ELF-1 (cell line): ENCODE data around the gene EXOC6B.

Experiments
- DNase-seq: peaks from one replicate; pipeline ENCODE4 v3.0.0-alpha.2; 2016; ENCODE audit warnings: low read depth, low spot score

Gene EXOC6B

DNA sequence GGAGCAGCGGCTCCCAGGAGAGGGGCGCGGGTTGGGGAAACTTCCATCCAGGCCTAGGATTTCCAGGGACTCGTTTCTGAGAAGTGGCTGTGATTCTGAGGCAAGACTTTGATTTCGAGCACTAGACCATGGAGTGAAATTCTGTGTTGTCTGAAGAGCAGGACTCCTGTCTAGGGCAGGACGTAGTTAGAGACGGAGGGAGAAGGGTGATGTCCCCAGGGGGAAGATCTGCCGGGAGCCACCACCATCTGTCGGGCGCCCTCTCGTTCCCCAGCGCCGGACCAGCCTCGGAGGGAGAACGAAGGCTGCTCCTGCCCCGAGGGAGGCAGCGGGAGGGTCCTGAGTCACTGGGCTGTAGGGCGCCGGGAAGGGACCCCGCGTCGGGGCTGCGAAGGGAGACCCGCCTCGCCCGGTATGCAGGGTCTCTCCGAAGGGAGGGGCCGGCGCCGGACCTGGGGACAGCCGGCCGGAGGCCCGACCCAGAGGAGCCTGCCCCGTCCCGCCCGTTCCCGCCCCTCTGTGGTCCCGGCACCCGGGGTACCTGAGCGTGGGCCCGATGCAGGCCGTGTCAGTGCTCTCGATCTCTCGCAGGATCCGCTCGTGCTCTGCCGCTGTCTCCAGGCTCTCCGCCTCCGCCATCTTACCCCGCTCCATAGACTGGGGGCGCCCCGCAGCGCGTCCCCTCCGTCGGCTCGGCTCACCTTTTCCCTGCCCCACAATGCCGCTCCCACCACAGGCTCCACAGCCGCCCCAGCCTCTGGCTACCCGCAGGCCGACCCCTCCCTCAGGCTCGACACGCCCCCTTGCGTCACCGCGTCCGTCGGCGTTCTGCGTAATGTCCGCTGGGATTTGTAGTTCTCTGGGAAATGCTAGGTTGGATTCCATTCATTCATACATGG, at the start of gene EXOC6B:
Gene EXOC6B (minus strand): TSS at position 777 of the 899 bp plus-strand sequence.
- peak; percentile 97 for DNase-seq

DNA sequence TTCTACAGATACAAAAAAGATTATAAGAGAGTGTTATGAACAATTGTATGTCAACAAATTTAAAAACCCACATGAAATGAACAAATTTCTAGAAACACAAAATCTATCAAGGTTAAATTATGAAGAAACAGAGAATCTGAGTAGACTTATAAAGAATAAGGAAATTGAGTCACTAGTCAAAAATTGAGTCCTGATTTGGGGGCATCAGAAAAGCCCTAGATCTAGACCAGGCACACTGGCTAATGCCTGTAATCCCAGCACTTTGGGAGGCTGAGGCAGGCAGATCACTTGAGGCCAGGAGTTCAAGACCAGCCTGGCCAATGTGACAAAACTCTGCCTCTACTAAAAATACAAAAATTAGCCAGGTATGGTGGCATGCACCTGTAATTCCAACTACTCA, 46.0 kb upstream of the EXOC6B start:
- no peak for DNase-seq

DNA sequence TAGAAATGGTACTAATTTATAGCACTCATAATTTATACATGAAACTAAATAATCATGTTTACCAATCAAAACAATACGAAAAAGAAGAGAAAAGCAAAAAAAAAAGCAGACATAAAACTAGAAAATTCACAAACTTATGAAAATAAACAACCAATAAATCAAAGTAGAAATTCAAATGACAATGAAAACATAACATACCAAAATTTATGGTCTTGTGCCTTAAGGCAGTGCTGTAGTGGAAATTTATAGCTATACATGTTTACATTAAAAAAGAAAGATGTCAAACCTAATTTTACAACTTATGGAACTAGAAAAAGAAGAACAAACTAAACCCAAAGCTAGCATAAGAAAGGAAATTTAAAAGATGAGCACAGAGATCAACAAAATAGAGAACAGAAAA, 45.2 kb upstream of the EXOC6B start:
- DNase-seq: no peak

DNA sequence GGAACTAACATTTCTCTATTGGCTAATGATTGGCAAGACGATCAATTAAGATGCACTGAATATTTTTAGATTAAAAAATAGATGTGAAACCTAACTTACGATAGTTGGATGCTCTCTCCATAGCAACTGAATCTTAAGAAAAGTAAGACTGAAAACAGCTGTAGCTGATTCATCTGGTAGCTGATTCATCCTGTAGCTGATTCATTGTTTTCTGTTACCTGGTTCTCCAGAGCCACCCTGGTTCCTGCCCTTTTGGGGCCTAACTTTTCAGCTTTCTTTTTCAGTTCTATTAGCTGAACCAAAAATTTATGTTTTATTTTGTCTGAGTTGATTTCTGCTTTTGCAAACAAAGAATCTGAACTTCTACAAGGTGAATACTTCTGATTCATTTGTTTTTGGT, 38.7 kb upstream of the EXOC6B start:
- DNase-seq: no peak

DNA sequence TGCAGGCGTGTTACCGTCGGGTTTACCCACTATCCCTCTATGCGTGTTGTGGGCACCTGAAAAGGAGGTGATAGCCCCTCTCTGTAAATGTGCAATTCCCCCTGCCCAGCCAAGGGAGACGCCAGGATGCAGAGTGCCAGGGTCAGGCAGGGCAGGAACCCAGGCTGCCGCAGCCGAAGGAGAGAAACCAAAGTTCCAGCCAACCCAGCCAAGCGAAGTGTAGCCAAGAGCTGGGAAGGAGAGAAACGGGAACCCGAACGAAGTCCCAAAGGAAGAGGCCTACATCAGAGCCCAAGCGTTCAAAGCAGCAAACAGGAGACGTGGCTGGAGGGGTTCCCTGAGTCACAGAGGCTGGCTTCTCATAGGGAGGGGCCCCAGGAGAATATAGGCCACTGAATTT, 37.2 kb upstream of the EXOC6B start:
- no peak for DNase-seq

DNA sequence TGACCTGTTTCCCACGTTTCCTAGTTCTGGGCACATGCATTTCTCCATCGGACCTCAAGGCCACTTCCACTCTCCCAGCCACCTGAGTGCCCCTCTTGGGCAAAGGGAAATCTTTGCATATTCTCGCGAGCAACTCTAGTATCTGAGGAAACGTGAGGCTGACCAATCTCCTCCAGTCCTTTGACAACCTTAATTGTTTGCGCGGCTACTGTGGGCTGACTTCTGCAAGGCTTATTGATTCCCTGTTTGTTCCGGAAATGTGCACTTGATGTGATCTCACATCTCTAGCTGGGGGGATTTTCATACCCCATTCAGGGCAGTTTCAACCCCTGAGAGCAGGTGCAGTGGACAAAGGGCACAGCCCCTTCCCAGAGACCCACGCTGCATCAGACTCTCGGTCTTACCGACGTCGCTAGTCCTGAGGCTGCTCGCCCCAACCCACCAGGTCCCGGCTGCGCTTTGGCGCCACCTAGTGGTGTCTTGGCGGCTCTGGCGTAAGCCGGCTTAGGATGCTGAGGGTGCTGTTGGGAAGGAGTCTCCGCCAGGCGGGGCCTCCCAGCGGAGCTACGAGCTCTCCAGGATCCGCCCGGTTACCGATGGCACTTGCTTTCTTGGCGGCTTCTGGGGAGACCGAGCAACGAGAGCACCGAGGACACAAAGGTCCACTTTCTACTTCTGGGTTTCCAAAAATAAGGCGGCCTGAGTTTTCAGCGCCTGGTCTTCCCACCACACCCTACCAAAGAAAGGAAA, 36.6 kb upstream of the EXOC6B start:
- peak; percentile 98 for DNase-seq

DNA sequence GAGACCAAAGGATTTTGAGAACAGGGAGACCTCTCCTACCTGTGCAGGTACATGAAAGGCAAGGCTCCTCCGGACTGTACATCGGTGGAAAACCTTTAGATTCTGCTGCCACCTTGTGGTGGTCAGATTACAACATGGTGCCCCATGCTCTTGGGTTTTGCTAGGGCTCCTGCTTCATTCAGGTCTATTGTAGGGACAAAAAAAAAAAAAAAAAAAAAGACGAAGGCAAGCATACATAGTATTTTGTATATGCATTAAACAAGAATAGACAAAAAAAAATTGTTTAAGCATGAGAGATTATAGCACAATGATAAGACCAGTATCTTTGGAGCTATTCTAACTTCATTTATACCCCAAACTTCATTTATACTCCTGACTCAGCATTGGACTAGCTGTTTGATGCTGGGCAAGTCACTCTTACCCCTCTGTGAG, 34.0 kb upstream of the EXOC6B start:
- peak; percentile 81 for DNase-seq

DNA sequence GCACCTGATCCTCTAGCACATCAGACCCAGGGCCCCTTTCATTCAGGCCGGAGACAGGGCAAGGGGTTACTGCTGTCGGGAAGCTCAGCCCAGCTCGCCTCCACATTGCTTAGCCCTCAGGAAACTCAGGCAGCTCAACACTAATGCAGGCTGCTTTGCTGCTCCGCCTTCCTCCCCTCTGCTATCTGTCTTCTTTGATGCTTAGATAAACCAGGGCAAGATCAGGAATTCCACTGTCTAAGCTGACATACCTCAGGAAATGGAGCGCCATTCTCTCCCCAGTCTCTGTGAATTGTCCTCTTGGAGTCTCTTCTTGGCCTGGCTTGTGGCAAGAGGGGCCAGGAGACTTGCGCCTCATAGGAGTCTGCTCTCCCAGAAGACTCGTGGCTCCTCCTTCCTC, 25.5 kb upstream of the EXOC6B start:
- DNase-seq: peak; percentile 51

DNA sequence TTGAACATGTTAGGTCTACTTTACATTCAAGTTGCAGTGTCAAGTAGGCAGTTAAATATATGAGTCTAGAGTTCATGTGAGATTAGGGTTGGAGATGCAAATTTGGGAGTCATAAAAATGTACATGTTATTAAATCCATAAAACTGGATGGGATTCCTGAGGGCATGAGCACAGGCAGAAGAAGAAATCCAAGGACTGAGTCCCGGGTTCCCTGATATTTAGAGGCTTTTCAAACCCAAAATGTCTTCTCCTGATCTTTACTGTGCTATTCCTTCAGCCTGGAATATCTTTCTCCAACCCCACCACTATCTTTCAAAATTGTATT, 23.3 kb upstream of the EXOC6B start:
- DNase-seq: no peak

DNA sequence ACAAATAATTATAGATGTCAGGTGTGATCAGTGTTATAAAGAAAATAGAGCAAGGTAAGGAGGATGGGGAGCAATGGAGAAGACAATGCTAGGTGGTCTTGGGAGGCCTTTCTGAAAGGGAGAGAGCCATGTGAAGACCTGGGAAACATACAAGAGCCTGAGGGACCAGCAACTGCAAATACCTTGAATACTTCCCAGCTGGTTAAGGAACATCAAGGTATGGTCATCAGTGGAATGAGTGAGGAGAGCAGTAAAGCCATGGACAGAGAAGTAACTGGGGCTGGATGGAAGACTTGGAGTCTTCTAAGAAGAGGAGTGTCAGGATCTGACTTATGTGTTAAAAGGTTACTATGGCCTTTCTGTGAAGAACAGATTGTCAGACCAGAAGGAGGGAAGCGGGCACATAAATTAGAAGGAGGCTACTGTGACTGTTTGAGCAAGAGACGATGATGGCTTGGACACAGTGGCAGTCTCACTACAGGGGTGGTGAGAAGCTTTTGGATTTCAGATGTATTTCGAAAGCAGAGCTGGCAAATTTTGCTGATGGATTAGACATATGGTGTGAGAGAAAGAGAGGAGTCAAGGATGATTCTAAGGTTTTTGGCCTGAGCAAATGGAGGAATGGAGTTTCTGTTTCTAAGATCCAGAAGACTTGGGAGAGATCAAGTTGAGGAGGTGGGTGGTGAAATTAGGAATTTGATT, 22.8 kb upstream of the EXOC6B start:
- DNase-seq: no peak

DNA sequence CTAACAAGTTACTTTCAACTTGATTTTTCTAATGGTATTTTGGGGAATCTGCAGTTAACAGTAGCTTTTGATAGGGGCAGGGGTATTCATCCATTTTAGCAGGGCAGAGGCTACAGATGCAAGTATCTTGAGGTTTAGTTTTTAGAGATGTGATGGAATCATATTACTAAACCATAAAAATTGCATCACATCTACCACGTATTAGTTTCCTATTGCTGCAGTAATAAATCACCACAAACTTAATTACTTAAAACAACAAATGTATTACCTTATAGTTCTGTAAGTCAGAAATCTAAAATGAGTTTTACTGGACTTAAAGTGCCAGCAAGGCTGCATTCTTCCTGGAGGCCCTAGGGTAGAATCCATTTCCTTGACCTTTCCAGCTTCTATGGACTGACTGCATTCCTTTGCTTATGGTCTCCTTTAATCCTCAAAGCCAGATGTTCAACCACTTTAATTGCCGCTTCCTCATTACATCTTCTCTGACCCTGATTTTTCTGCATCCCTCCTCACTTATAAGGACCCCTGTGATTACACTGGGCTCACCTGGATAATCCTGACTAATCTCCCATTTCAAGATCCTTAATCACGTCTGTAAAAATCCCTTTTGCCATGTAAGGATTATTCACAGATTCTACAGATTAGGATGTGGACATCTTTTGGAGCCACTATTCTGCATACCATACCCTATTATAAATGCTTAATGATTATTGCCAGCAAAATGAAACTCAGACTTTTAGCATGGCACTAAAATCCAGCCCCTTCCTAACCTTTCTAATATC, 21.9 kb upstream of the EXOC6B start:
- no peak for DNase-seq

DNA sequence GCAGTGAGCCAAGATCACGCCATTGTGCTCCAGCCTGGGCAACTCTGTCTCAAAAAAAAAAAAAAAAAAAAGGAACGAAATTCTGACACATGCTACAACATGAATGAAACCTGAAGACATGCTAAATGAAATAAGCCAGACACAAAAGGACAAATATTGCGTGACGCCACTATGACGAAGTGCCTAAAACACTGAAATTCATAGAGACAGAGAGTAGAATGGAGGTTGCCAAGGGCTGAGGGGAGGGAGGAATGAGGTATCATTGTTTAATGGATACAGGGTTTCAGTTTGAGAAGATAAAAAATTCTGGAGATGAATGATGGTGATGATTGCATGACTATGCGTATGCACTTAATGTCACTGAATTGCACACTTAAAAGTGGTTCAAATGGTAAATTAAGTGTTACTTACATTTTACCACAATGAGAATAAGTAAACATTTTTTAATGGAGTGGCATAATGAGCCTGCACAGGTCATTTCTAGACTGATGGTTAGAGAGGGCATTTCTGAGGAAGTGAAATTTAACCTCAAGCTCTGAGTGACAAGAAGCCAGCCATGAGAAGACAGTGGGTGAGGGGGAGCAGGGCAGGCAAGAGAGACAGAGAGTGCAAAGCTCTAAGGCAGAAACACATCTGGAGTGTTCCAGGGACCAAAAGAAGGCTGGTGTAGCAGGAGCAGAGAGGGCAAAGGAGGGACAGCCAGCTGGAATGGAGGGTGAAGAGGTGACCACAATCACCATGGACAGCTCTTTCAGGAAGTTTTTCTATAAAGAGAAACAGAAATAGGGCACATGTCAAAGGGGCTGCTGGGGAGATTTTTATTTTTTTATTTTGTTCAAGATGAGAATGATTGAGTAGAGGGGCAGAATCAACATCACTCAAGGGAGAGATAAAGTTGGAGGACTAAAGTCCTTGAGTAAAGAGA, 20.6 kb upstream of the EXOC6B start:
- DNase-seq: no peak

DNA sequence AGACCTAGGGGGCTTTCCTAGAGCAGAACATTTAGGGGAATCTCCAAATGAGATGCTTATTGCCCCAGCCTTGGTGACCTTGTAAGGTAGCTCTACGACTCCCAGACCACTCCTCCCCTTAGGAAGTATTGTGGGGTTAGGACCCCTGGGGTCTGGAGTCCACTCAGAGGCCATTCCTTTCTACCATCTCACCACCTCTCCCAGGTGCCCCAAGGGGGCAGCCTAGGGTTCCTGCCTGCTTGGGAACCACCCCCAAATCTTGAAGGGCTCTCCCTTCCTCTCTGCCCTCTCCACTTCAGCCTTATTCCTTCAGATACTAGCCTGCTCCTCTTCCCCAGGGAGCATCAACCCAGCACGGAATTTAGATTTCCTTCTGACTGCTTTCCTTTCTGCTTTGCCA, 17.5 kb upstream of the EXOC6B start:
- DNase-seq: no peak

DNA sequence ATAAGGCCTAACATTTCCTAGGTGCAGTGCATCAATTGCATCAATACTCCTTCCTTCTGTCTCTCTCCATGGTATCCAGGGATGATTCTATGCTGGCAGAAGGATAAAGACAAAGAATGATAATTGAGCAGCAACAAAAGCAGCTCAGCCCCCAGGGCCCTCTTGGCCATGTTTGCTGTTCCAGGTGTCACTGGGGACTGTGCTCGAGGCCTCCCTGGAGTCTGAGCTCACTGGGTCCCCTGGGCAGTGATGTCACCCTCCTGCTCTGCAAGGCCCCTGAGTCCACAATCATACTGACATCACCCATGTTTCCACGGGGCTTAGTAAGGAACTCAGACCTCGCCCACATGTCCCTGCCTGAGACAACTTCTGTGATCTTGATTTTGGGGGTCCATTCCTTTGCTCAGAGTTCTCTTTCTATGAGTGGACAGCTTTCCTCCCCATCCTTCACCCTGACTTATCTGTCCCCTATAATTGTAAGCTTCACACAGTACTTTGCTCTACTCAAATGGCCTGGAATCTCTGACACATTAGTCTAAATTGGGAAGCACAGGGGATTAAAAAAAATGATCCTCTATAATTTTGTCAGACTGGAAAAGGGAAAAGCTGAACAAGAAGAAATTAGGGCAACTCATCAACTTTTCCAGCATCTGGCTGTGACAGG, 15.8 kb upstream of the EXOC6B start:
- peak; percentile 69 for DNase-seq

DNA sequence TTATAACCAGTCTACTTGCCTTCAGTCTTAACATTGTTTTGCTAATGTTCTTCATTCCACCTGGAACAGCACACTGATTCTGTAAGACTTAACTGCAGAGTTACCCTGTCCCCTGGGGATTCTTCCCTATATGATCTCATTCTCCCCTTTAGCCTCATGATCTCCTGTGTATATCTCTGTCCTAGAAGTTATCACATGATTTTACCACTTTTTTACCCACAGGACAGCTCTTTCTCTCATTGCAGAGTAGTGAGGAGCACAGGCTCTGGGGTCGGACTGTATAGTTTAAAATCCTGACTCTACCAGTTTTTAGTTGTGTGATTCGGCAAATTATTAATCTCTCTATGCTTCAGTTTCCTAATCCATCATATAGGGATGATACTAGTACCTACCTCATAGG, 14.2 kb upstream of the EXOC6B start:
- DNase-seq: no peak

DNA sequence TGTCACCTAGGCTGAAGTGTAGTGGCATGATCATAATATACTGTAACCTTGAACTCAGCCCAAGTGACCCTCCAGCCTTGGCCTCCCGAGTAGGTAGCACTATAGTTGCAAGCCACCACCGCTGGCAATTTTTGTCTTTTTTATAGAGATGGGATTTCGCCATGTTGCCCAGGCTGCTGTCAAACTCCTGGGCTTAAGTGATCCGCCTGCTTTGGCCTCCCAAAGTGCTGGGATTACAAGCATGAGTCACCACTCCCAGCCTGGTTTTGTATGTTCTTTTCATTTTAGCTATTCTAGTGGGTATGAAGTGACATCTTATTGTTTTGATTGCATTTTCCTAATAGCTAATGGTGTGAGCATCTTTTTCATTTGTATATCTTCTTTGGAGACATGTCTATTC, 11.3 kb upstream of the EXOC6B start:
- no peak for DNase-seq

DNA sequence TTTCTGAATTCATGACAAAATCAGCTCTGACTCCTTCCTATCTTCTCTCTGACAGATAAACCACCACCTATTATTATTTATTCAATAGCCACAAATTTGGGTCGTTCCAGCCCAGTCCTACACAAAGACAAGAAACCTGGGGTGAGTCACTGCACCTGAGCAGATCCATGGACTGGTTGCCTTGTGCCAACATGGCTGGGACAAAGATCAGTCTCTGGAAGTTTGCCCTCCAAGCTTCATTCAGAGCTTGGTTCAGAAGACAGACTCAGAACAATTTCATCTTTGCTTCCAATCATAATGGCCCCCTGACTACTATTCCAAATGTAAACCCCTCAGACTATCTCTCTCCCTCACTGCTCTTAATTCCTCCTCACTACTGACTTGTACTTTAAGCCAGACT, 9.6 kb upstream of the EXOC6B start:
- DNase-seq: no peak

DNA sequence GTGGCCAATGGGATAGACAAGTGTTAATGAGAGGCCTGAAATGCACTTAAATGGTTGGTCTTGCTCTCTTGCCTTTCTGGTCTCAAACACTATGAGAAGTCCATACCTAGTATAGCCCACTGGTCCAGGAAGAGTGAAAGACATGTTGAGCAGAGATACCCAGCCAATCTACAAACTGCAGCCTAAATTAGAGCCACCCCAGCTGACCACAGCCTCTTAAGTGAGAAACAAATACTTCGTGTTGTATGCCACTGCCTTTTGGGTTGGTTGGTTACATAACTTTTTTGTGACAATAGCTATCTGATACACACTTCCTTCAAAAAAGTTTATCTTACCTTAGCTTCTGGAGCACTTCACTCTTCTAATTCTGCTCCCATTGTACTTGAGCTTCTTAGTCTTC, 8.8 kb upstream of the EXOC6B start:
- no peak for DNase-seq

DNA sequence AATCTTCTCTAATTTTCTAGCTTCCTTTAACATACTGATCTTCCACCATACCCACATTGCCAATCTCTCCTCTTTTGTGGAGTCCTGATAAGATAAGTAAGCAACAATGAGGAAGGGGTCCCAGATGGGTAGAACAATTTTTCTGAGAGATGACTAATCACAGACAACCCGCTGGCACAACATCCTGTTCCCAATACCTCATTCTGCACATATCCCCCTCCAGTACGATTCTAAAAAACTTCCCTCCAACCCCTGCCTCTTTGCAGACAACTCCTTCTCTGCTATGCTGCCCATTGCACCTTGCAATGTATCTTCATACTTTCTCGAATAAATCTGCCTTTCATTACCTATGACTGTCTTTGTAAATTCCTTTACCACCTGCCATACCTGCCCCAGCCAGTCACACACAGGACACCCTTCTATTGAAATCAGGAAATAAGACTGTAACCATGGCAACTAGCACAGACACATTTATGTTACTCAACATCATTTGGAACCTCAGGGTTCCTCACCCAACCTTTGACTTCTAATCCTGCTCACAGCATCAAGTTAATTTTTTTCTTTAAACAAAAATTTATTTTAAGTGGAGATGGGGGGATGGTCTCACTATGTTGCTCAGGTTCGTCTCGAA, 7.4 kb upstream of the EXOC6B start:
- no peak for DNase-seq

DNA sequence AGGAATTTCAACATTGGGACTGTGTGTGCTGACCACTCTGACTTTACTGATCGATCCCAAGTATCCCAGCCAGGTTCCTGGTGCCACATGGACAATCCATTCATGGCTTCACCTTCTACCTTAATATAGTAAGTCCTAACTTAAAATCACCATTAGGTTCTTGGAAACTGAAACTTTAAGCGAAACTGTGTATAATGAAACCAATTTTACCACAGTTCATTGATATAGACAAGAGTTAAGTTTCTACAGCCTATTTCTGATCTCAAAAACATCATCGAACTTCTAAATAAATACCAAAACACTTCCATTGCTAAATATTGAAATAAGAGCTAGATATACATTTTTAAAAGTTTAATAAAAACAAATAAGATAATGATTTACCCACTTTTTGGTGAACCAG, 4.4 kb upstream of the EXOC6B start:
- DNase-seq: no peak
